ENCODE measurements around the gene COL4A2.

Gene COL4A2

DNA sequence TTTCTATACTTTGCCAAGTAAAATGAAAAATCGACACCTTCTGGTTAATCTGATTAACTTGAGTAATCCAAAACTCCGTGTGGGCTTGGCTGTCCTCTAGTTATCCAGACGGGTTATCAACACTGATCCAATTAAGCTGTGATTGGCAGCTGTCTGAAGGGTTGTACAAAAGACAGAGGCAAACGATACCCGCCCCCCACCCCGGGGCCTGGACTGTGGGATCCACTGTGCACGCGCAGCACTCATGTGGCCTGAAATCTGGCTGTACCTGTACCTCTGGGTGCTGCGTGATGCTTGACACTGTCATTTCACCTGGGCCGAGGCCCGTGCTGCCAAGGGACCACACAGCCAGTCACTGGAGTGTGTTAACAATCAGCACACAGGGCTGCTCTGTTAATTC lies 53.5 kb downstream of the COL4A2 start:
- no peak for DNase-seq

DNA sequence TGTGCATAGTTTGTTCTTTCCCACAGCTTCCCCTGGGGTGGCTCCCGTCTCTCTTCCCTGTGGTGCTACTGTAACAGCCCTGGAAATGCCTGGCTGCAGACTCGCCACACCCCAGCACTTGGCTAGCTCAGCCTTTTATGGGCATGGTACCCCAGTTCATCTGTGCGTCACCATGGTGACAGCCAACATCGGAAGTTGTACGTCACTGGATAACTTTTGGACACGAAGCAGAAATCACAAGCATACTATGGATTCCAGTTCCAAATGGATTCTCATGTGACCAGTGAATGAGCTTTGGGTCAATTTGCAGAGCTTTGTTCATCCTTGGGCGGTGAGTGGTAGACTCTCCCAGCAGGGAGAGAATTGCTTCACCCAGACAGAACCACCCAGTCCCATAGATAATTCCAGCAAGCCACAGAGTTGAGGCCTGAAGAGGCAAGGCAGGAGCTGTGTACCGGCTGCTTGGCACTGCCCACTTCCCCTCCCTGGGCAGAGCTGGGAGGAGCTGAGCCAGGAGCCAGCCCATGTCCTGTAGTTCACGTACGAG lies 54.4 kb downstream of the COL4A2 start:
- DNase-seq = no peak

DNA sequence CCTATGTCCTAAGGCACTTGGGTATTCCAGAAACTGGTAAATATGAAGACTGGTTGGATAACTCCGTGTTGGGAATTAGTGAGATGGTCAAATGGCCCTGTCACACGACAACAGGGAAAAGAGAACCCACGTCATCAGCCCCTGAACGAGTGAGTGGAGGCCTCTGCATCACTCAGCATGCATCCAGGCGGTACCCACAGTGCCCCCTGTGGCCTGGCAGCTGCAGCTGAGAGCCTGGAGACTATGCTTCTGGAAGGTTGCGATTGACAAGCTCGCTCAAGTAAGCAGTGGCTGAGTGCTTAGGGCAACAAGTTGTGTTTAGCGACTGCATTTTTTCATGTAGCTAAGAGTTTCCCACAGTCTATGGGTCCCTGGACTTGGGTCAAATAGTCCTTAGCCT lies 55.9 kb downstream of the COL4A2 start:
- no peak for DNase-seq

DNA sequence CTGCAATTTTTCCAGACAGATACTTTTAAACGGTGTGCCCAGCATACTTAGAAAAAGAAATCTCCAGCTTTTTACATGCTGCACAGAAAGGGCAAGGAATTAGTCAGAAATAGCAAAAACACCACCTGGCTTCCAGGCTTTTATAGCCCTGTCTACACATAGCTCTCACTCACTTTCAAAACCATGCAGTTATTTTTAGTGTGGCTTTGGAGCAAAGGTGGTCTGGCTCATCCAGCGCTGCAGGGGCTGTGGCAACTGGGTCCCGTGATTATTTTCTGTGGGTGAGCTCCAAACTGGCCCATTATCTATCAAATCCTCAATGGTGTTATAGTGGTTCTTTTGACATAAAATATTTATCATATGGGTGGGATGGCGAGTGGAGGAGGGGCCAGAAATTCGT lies 57.0 kb downstream of the COL4A2 start:
- DNase-seq = no peak

DNA sequence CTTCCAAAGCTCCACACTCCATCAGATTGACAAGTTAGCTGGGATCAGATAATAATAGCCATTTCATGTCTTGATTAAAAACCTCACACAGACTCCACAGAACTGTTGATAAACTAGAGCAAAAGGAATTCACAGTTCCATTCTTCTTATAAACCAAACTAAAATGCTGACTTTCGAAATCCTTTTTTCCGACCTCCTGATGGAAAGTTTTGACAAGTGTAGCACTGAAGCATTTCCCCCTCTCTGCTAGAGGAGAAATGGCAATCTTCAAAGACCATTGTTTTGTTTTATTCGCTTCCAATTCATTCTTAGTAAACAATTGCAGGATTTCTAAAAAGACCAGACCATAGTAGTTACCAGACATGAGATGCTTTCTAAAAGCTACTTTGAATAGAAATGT lies 58.8 kb downstream of the COL4A2 start:
- no peak for DNase-seq

DNA sequence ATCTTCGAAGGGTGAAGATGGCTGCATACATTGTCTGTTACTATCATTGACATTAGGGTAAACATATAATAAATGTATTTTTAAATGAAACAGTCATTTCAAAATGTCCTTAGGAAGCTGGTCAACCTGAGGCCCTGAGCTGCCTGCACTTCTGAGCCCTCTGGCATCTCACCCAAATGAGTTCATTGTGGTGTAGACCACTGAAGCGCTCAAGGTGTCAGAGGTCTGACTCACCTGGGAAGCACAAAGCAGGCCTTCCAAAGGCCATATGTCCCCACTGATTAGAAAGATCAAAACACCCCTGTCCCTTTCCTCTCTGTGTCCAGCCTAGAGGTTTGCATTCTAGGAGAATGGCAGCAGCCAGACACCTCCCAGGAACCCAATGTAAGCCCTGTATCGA lies 59.6 kb downstream of the COL4A2 start:
- no peak for DNase-seq

DNA sequence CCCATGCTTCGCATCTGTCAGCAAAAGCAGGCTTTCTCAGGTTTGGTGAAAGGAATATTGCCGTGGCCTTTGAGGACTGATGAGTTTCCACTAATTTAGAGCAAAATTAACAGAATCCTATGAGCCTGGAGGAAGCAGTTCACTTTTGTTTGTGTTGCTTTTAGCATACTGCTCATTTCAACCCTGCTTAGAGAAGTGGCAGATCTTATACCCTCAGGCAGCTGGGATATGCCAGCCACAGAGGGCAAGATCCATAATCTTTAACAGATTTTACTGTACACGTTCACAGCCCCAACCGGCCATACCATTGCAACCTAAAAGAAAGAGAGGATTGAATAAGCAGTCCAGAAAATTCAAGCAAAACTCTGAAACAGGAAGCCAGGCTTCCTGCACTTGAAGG lies 60.5 kb downstream of the COL4A2 start:
- no peak for DNase-seq

DNA sequence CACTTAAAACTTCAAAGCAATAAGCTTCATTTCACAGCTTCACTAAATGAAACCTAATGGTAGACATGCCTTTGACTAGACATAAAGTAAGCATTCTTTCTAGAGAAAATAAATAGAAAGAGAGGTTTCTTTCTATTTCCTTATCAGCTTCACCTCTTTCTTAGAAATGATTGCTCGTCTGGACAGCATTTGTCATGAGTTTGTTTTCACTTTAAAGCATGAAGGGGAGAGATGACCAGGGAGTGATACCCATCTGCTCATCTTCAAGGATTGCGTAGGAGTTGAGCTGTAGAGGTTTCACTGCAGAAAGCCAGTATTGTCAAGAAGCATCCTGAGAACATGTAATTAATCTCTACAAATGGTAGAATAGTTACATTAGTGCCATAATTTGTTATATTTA lies 61.3 kb downstream of the COL4A2 start:
- DNase-seq = no peak

DNA sequence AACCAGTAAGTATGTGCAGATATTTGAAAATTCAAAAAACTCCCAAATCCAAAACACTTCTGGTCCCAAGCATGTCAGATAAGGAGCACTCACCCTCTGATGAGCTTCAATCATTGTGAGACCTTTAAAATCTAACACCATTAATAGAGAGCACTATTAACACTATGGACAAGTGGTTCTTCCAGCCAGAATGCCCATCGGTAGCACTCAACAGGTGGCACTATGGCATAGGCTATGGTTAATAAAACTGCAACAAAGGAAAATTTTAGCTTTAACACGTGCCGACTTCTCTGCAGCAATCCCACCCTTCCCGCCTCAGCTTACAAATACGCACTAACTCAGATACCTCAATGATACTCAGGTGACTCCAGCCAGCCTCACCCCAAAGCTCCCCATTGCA lies 62.3 kb downstream of the COL4A2 start:
- DNase-seq = no peak

DNA sequence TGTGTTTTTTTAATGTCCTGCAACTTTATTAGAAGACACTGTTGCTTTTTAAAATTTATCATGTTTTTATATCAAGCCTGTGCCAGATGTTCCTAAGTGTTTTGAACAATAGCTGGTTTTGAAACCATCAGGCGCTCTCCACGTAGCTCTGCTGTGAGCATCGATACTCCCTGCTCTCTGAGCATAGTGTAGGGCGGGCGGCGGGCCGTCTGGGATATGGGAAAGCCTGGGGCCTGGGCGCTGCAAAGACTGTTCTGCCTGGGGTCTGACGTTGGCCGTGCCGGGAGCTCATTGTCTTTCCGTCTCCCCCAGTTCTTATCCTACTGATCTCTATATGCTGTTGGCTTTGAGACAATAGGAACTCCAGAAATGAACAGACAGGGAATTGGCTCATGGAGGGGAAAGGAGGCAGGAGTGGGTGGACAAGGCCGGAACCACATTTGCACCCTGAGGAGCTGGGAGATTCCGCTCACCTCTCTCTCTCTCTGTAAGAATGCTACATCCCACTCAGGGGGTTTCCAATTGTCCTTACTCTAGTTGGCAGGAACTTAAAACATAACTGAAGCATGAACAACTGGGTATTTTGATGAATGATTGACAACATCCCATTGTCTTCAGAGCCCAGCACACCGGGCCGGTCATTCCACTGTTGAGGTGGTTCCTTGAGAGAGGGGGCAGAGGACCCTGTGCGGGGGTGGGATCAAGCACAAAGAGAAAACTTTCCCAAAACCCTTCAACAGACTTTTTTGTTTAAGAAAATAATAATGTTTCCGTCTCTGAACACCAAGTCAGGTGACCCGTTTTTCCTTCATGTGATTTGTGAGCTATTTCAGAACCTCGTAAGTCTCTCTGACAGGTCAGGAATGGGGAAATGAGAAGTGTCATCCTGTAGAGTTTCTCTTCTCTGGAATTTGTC lies 64.7 kb downstream of the COL4A2 start:
- DNase-seq = no peak

DNA sequence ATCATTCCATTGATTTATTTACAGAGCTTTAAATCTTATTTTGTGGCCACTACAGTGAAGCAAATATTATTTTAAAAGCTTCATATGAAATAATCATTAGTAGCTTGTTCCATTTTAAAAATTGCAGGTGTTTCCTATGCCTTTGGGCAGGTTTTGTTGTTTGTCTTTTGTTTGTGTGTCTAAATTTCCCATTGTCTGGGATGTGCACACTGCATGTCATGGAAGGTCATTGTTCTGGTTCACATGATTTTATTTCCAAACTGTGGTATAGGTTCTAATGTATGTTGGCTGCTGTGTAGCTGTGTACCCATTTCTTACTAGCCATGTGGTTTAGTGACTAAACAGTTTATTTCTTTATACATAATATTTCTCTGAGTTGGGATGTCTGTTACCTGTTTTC lies 65.6 kb downstream of the COL4A2 start:
- DNase-seq = no peak

DNA sequence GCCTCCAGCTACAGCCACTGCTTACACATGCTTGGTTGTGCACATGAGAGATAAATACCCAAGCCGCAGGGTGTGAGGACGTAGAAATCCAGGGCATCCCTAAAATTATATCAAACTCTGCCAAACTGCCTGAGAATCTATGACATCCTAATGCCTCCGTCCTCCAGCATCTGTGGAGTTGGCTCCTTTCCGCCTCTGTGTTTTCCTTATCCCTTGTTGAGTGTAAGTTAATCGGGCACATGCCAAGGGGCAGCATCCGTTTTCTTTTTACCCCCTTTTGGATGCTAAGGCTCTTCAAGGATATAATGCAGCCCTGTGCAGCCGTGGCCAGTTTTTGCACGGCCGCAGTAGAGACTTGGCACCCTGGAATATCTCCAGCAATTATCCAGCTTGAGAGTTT lies 66.5 kb downstream of the COL4A2 start:
- no peak for DNase-seq

DNA sequence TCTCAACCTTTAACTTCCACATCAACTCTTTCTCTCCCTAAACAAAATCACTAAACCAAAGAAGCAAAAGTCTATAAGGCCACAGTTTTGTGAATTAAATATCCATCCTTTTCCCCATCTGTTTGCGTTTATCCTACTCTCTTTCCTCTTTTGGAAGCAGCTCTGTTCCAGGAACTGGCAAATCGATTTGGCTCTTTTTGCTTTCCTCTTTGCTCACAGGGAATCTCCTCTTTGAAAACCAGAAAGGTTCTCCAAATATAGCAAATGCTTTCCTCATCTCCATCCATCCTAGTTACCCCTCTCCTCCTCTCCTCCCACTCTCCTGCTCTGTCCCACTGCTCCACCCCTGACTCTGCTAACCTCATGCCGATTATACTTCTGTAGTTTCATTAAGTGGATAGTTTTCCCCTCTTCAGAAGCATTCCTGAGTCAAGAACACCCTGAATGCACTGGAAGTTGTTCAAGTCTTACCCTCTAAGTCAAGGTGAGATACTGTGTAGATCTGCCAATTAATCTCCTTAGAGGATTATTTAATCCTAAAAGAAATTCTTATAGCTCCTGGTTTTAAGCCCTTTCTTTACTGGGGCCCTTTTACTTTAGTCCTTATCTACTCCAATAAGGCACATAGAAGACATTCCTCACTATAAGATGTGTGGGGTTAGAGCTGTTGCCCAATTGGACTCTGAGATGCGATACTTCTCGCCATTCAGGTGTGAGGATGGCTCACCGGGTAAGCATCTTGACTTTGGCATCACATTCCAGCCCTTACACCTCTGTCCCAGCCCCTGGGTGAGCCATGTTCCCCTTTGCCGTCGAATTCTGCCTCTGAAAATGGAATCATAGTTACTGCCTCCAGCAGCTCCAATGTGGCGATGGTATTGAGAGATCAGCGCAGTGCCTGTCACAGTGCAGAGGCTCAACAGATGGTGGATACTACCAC lies 67.6 kb downstream of the COL4A2 start:
- no peak for DNase-seq

DNA sequence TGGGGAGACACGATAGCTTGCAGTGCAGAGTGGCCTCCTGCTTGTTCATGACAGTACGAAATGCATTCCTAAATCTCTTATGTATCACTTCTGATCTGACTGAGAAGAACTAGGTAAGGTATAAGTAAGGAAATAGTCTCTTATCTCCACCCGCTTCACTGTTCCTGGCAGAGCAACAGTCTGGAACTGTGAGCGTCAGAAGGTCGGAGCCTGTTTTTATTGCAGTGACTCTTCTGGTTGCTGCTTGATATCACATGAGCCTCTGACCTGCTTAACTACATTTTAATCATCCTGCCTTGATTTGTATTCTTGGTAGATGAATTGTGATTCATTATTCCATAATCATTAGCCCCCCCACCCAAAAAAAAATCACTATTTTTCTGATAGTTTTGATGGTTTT lies 69.0 kb downstream of the COL4A2 start:
- no peak for DNase-seq

DNA sequence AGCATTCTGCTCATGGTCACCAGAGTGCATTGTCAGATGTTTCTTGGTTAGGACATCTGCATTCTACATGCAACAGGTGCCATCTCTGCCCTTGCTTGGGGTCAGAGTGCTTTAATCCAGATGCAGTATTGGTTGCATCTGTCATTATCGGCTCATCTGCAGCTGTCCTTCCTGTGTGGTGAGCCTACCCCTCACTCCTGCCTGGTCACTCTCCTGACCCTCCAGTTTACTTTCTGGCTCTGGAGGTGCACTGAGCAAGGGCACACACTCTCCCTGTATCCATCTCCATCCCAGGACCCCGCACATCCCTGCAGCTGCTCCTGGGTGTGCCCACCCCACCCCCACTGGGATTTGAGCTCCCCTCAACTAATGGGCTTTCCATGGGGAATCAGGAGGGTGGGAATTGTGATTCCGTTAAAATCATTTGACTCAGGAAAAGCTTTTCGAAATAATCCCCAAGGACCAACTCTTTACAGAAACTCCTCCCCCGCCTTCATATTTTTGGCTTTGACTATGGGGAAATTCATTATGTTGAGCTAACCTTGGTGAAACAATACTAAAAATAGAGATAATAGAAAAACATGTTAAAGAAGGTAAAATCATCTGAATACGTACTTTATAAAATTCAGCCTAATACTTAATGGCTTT lies 70.2 kb downstream of the COL4A2 start:
- no peak for DNase-seq

DNA sequence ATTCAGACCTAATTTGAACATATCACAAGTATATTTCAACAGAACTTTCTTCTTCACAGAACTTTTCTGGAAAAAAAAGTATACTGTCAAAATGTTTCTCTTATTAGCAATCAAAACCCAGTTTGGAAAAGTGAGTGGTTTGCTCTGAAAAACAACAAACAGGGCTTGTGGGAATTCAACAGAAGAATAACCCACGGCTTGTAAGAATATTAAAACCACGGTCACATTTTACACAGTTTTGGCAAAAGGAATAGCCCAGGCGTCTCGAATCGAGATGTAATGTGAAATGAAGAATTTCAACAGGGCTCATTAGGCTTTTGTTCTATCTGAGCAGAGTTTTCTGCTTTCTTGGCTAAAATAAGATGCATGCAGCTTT lies 70.7 kb downstream of the COL4A2 start:
- DNase-seq = no peak

DNA sequence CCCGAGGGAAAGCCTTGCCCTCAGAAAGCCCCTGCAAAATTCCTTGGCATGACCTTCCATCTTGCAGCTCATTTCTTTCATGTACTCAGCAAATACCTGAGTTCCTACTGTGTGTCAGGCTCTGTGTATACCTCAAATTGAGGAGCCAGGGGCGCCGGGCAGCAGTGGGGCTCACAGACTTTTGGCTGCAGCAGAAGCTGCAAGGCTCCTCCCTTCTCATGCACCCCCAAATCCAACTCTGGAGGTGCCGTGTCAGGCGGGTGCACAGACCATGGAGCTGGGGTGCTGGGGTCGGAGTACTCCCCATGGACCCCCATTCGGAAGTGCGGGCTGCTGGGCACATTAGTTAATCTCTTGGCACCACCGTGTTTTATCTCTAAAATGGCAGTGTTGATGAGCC lies 72.3 kb downstream of the COL4A2 start:
- no peak for DNase-seq

DNA sequence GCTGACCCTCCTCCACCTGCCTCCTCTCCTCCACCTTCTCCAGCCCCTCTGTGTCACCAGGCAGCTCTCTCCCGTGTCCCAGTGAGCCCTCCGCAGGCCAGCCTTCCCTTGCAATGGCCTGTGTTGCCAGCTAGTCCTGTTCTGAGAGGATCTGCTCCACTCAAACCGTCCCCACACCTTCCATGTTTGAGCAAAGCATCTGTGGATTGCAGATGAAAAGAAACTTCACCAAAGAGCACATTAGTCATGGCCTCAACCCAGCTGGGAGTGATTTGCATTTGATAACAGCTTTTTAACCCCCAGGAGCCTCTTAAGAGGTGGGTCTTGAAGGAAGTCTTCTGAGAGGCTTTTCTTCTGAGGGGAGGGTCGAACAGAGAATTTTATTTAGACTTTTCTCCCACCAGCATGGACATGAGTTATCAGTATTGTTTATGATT lies 72.8 kb downstream of the COL4A2 start:
- no peak for DNase-seq

DNA sequence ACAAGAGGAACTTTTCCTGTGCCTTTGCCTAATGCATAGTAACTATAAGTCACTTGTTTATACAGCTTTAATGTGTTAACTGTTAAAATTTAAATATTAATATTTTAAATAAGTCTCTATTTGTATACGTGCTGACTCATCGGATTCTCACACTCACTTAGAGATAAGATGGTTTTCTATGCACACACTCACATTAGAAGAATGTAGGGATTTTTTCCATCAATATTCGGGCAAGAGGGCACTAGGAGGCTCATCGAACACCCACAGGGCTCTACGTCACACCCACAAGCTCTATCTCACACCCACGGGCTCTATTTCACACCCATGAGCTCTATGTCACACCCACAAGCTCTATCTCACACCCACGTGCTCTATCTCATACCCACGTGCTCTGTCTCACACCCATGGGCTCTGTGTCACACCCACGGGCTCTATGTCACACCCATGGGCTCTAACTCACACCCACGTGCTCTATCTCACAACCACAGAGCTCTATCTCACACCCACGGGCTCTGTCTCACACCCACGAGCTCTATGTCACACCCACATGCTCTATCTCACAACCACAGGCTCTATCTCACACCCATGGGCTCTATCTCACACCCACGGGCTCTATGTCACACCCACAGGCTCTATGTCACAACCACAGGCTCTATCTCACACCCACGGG lies 73.4 kb downstream of the COL4A2 start:
- no peak for DNase-seq

DNA sequence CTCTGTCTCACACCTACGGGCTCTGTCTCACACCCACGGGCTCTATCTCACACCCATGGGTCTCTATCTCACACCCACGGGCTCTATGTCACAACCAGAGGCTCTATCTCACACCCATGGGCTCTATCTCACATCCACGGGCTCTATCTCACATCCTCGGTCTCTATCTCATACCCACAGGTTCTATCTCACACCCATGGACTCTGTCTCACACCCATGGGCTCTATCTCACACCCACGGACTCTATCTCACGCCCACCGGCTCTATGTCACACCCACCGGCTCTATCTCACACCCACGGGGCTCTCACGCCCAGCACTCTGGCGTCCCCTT lies 73.9 kb downstream of the COL4A2 start:
- no peak for DNase-seq

DNA sequence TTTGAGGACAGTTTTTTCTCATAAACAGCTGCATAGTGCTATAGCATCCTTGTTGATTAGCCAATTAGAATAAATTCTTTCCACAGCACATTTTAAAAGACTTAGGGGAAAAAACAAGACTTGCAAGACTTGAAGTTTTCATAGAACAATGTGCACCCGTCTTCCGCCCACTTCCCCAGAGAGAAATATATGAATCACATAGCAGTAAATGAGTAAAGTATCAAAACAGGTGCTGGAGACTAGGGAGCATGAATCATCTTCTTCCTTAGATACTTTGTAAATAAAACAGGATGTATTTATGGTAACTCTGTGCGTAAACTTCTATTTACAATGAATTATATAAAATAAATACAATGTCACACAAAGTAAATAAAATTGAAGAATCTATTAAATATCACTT lies 75.1 kb downstream of the COL4A2 start:
- DNase-seq = no peak

DNA sequence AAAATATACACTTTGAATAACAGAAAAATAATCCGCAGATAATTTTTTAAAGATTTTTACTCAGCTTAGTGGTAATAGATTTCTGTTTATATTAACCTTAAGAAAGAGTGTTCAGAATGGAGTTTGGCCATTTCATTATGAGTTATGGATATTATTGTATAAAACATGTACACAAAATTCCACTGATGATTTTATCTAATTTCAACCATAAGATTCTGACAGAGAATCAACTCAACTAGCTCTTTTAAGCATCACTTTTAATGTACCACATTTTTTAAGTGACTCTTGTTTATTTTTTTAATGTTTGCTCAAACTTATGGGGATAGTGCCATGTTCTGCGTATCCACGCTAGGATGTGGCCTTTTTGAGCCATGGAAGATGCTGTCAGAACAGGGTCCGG lies 75.7 kb downstream of the COL4A2 start:
- DNase-seq = no peak

All from NCI-H446 (cell line).